ENCODE measurements around the gene MEN1. TPM values are rescaled to one million over a fixed set of nuclear protein-coding genes. Genes with fewer than 3 reads are reported as not detected.

Gene MEN1
- total RNA-seq, 1 experiment from 2014 or later = 46.1 TPM

GRCh38 chr11:64805481-64805880, 4.9 kb downstream of the MEN1 start:
- Histone ChIP-seq H3K9me2 (replicated peaks; ENCODE audit: low read length) (no peaks in the 10 kb centered on the region), H3K27me3 (ENCODE audit: low read length) (no peaks in the 10 kb centered on the region), H3K4me2 (ENCODE audit: low read length) (no peak overlapping the region), H3K4me3 (ENCODE audit: low read length) (no peak overlapping the region), H3K9ac (ENCODE audit: low read length) (no peak overlapping the region), H3K4me1 (ENCODE audit: insufficient read depth, low read length) (peaks cover 26% of the 10 kb centered on the region), H3K9me3 (ENCODE audit: low read length) (no peaks in the 10 kb centered on the region), H4K20me1 (ENCODE audit: low read length) (no peaks in the 10 kb centered on the region), H2AFZ (ENCODE audit: low read length) (no peak overlapping the region), H3K27ac (ENCODE audit: low read length) (no peak overlapping the region), H3F3A (ENCODE audit: low read length, unreplicated experiment) (peaks cover 10% of the 10 kb centered on the region), H3K36me3 (ENCODE audit: low read depth, low read length) (no peaks in the 10 kb centered on the region; the same call in 1 of the 2 replicates), H3K79me2 (ENCODE audit: low read length) (peaks cover 28% of the 10 kb centered on the region)
- DNase-seq (no peak), ATAC-seq (no peak)
- ChIA-PET POLR2A (ENCODE audit: unreplicated experiment) (no interaction called here), CTCF (no interaction called here)
- no TSS peak for BruUV-seq (replicated peaks)
- no peak for TF ChIP-seq EZH2phosphoT487 (IDR thresholded peaks at IDR 0.05; ENCODE audit: borderline replicate concordance, low read length)
- no peak for TF ChIP-seq CTCF (conservative IDR thresholded peaks at IDR 0.05; ENCODE audit: low read depth, low read length)
- no peak for TF ChIP-seq EZH2 (IDR thresholded peaks at IDR 0.05; ENCODE audit: low read length, unreplicated experiment)
- intact Hi-C loops (cut with micrococcal nuclease) = no loop called here

- no peaks in the 10 kb centered on the region for H3K27me3 ChIP-seq (ENCODE audit: low read length)
- peak overlapping the region; percentile 91 for H3K4me2 ChIP-seq (ENCODE audit: low read length)
- H2AFZ ChIP-seq (ENCODE audit: low read length) = no peak overlapping the region
- ChIA-PET POLR2A (ENCODE audit: unreplicated experiment) (no interaction called here), CTCF (interaction anchor here (0.5 to 1.0 kb wide), 5 partner anchors 9 to 40 kb away, joined by 3 to 6 read pairs (median 3); partner anchors contain the start of gene CDC42BPG)
- peaks cover 10% of the 10 kb centered on the region for H3F3A ChIP-seq (ENCODE audit: low read length, unreplicated experiment)
- no peaks in the 10 kb centered on the region for H3K9me2 ChIP-seq (replicated peaks; ENCODE audit: low read length)
- 0 out of 2 replicates have a peak overlapping the region, but pooled peaks have one; percentile 66 for H3K27ac ChIP-seq (ENCODE audit: low read length)
- ATAC-seq = no peak
- DNase-seq = no peak
- H3K9ac ChIP-seq (ENCODE audit: low read length) = no peak overlapping the region
- TF ChIP-seq EZH2phosphoT487 (IDR thresholded peaks at IDR 0.05; ENCODE audit: borderline replicate concordance, low read length) = no peak
- no peak for TF ChIP-seq EZH2 (IDR thresholded peaks at IDR 0.05; ENCODE audit: low read length, unreplicated experiment)
- TF ChIP-seq CTCF (conservative IDR thresholded peaks at IDR 0.05; ENCODE audit: low read depth, low read length) = 0 out of 2 replicates have a peak, but pooled peaks have one; percentile 15
- no peaks in the 10 kb centered on the region; the same call in 1 of the 2 replicates for H3K36me3 ChIP-seq (ENCODE audit: low read depth, low read length)
- H3K4me3 ChIP-seq (ENCODE audit: low read length) = peak overlapping the region; percentile 75; the same call in 1 of the 2 replicates
- peaks cover 26% of the 10 kb centered on the region for H3K4me1 ChIP-seq (ENCODE audit: insufficient read depth, low read length)
- intact Hi-C loops (cut with micrococcal nuclease) = no loop called here
- no peaks in the 10 kb centered on the region for H3K9me3 ChIP-seq (ENCODE audit: low read length)
- H3K79me2 ChIP-seq (ENCODE audit: low read length) = peaks cover 22% of the 10 kb centered on the region
- BruUV-seq (replicated peaks) = no TSS peak
- no peaks in the 10 kb centered on the region for H4K20me1 ChIP-seq (ENCODE audit: low read length)
Observed at GRCh38 chr11:64804346-64805210, 5.8 kb downstream of the MEN1 start.
